Fibroblast of the aortic adventitia (primary cell): ENCODE measurements around the gene AGPAT4. TPM values are rescaled to one million over a fixed set of nuclear protein-coding genes. Genes with fewer than 3 reads are reported as not detected.

ENCODE experiments used
- DNase-seq: peaks from one replicate; pipeline ENCODE4 v3.0.0-alpha.2; 2010; ENCODE audit warnings: low read depth
- H3K4me3 ChIP-seq: 2 replicates; pipeline ENCODE4 v1.5.1; 2011; ENCODE audit warnings: low read depth, mild to moderate bottlenecking, control low read depth, low read length, moderate library complexity
- total RNA-seq: library from RNA; depleted of rRNA; stranded (reverse); fragments of >200 nt; gene quantifications from 2 replicates; pipeline ENCODE4 v1.2.3, GENCODE V29; 2012; ENCODE audit warnings: low replicate concordance
- TF ChIP-seq, protein P1 (sequence below): IDR thresholded peaks from 2 replicates; pipeline ENCODE4 v1.5.1; 2011; ENCODE audit warnings: mild to moderate bottlenecking, low read length, control low read depth, inconsistent platforms; ENCODE audit not compliant: insufficient read depth

AGPAT4 gene
- total RNA-seq, 1 donor: 11.6 TPM

DNA sequence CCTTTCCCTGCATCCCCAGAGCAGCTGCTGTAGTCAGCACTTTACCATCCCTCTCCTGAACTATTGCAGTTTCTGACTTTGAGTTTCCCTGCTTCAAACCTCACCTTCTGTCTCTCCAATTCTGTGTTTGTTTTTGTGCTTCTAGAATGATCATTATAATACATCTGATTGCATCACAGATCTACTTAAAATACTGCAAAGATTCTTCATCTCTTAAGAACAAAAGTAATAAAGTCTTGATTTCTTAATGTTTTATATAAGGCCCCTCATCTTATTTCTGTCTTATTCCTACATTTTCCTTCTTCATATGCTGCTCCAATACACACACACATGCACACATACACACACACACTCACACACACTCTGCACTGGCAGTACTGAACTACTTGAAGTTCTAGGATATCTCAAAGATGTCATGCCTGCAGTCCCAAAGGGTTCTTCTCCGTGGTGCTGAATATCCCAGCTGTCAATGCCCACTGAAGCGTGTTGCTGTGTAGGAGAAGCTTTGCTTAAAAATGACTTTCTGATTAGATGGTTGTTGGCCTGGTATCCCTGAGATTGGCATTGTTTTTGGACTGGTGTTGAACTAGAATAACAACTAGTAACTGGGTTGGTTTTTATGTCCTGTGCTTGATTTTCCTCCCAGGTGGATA, 185.1 kb downstream of the AGPAT4 start:
- no peak overlapping the region for H3K4me3 ChIP-seq
- no peak for DNase-seq
- TF ChIP-seq, protein P1, sequence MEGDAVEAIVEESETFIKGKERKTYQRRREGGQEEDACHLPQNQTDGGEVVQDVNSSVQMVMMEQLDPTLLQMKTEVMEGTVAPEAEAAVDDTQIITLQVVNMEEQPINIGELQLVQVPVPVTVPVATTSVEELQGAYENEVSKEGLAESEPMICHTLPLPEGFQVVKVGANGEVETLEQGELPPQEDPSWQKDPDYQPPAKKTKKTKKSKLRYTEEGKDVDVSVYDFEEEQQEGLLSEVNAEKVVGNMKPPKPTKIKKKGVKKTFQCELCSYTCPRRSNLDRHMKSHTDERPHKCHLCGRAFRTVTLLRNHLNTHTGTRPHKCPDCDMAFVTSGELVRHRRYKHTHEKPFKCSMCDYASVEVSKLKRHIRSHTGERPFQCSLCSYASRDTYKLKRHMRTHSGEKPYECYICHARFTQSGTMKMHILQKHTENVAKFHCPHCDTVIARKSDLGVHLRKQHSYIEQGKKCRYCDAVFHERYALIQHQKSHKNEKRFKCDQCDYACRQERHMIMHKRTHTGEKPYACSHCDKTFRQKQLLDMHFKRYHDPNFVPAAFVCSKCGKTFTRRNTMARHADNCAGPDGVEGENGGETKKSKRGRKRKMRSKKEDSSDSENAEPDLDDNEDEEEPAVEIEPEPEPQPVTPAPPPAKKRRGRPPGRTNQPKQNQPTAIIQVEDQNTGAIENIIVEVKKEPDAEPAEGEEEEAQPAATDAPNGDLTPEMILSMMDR: no peak

DNA sequence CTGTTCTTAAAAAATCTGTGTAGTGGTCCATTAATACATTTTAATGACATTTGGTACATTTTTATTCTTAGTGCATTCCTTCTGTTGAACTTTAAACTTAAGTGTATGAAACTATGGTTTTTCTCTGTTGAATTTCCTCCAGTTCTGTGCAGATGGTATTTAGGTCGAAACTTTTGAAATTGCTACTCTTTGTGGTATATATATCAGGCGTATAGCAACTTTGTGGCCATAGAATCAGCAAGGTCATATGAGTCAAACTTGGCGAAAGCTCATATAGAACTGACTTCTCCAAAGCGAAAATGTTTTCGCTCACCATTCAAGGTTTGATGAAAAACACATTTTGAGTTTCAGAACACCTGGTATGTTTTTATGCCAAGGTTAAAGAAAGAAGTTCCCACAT, 188.6 kb downstream of the AGPAT4 start:
- H3K4me3 ChIP-seq: no peak overlapping the region
- TF ChIP-seq, protein P1: no peak
- DNase-seq: no peak

DNA sequence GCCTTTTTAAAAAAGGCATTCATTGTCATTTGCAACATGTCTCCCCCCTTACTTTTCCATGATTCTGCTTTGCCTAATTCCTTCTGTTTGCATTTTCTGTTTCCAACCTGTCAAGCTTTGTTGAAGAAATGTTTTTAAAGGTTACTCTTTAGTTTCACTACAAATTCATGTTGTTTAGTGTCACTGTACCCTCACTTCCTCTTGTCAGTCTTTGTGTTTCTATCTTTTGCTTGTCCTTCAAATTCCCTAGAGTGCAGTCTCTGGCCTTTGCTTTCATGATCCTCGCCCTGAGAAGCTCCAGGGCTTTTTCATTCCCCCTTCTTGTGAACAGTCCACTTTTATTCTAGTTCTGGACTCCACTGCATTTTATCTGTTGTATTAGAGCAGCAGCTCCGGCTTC, 191.6 kb downstream of the AGPAT4 start:
- no peak for DNase-seq
- TF ChIP-seq, protein P1: no peak
- H3K4me3 ChIP-seq: no peak overlapping the region

DNA sequence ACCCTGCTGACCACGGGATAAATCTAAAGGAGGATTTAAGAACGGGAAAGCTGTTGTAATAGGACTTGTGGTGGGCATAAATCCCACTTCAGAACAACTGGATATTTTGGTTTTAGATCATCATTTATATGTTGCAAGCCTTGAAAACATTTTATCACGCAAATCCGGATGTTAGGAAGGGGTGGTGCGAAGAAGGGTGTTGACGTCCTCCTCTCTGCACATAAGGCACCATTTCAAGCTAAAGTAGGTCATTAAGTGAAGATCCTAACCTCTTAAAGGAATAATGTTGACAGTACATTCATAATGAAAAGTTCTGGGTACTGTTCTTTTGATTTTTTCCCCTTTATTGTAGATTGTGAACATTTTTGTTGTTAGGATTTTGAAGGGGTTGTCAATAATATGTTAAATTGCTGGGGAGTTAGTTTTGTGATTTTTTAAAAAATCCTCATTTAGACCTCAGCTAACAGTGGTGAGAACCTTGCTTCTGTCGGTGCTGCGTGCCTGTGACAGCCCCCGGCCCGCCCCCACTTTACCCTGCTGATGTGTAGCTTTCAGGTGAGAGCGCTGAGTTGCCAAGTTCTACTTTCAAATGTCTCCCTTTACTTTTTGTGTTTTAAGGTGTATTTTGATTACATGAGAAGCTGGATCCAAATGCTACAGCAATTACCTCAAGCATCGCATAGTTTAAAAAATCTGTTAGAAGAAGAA, 193.4 kb downstream of the AGPAT4 start:
- H3K4me3 ChIP-seq: no peak overlapping the region
- DNase-seq: no peak
- TF ChIP-seq, protein P1: no peak
